ENCODE data around the gene LOXL3.

DNA sequence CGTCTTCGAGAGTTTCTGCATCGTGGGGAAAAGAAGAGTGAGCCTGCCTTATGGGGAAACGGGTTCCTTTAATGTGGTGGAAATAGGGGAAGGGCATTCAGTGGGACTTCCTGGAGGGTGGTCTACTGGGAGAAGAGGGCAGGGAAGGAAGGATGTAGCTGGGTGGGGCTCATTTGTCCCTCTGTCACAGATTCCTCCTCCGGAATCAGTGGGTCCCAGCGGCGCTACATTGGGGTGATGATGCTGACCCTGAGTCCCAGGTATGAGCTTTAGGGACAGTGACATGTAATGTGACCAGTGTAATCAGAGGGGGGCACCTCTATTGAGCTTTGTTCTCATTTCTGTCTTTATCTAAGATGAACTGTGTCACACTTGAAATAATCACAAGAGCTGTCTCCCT lies 22.1 kb downstream of the LOXL3 start:
- TF ChIP-seq POLR2A (IDR thresholded peaks at IDR 0.05) = no peak
- TF ChIP-seq, protein P1, sequence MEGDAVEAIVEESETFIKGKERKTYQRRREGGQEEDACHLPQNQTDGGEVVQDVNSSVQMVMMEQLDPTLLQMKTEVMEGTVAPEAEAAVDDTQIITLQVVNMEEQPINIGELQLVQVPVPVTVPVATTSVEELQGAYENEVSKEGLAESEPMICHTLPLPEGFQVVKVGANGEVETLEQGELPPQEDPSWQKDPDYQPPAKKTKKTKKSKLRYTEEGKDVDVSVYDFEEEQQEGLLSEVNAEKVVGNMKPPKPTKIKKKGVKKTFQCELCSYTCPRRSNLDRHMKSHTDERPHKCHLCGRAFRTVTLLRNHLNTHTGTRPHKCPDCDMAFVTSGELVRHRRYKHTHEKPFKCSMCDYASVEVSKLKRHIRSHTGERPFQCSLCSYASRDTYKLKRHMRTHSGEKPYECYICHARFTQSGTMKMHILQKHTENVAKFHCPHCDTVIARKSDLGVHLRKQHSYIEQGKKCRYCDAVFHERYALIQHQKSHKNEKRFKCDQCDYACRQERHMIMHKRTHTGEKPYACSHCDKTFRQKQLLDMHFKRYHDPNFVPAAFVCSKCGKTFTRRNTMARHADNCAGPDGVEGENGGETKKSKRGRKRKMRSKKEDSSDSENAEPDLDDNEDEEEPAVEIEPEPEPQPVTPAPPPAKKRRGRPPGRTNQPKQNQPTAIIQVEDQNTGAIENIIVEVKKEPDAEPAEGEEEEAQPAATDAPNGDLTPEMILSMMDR (IDR thresholded peaks at IDR 0.05) = no peak
- TF ChIP-seq EP300 (IDR thresholded peaks at IDR 0.05) = no peak

Data from tibial nerve (tissue), 4 donors.